ENCODE results near the gene CRIP2.
A peak's percentile ranks its signal among the peaks of the same experiment; 100 is the strongest.

CRIP2 gene

GRCh38 chr14:105499256-105500035 is 24.8 kb downstream of the CRIP2 start:
- no peak for DNase-seq (ENCODE audit: low read depth)

GRCh38 chr14:105500036-105500725 is 25.6 kb downstream of the CRIP2 start:
- no peak for DNase-seq (ENCODE audit: low read depth)

GRCh38 chr14:105500726-105501101 is 26.1 kb downstream of the CRIP2 start:
- no peak for DNase-seq (ENCODE audit: low read depth)

- no peak for DNase-seq (ENCODE audit: low read depth)
Observed at GRCh38 chr14:105501504-105502291, 27.1 kb downstream of the CRIP2 start.

GRCh38 chr14:105502446-105503295 is 28.1 kb downstream of the CRIP2 start:
- DNase-seq (ENCODE audit: low read depth), result no peak

- DNase-seq (ENCODE audit: low read depth), result no peak
Observed at GRCh38 chr14:105503296-105503640, 28.6 kb downstream of the CRIP2 start.

- no peak for DNase-seq (ENCODE audit: low read depth)
Observed at GRCh38 chr14:105503935-105504692, 29.5 kb downstream of the CRIP2 start.

- no peak for DNase-seq (ENCODE audit: low read depth)
Observed at GRCh38 chr14:105505101-105505500, 30.5 kb downstream of the CRIP2 start.

- DNase-seq (ENCODE audit: low read depth), result no peak
Observed at GRCh38 chr14:105507247-105507646, 32.6 kb downstream of the CRIP2 start.

- no peak for DNase-seq (ENCODE audit: low read depth)
Observed at GRCh38 chr14:105508069-105508468, 33.4 kb downstream of the CRIP2 start.

- DNase-seq (ENCODE audit: low read depth), result no peak
Observed at GRCh38 chr14:105508601-105509000, 34.0 kb downstream of the CRIP2 start.

GRCh38 chr14:105517096-105517495 is 42.5 kb downstream of the CRIP2 start:
- DNase-seq (ENCODE audit: low read depth), result no peak

- no peak for DNase-seq (ENCODE audit: low read depth)
Observed at GRCh38 chr14:105519946-105520698, 45.5 kb downstream of the CRIP2 start.

- no peak for DNase-seq (ENCODE audit: low read depth)
Observed at GRCh38 chr14:105525326-105525725, 50.7 kb downstream of the CRIP2 start.

- DNase-seq (ENCODE audit: low read depth), result peak; percentile 22
Observed at GRCh38 chr14:105525861-105526775, 51.5 kb downstream of the CRIP2 start, which contains the start of gene TMEM121. TSS of gene TMEM121 (plus strand) at chr14:105526583. CDS start at chr14:105528835, 2,252 bp downstream.

- DNase-seq (ENCODE audit: low read depth), result no peak
Observed at GRCh38 chr14:105526776-105527380, 52.3 kb downstream of the CRIP2 start.

- DNase-seq (ENCODE audit: low read depth), result no peak
Observed at GRCh38 chr14:105527381-105527825, 52.8 kb downstream of the CRIP2 start.

- peak; percentile 68 for DNase-seq (ENCODE audit: low read depth)
Observed at GRCh38 chr14:105527826-105528585, 53.4 kb downstream of the CRIP2 start.
